Adrenal gland (tissue), 5 donors: ENCODE data around the gene LEF1.

Experiments used
- CTCF ChIP-seq, 6 experiments: fragments of 450-650 bp in 4 of 6; fragments of 200-600 bp in 2 of 6; sonication (generic) in 1 of 6; IDR thresholded peaks; 1 replicate in 5 of 6; 2 replicates in 1 of 6; pipeline versions ENCODE4 v1.5.1 to v1.8.0; 2016 to 2021; ENCODE audit warnings: antibody characterized with exemption in 6 of 6, mild to moderate bottlenecking in 2 of 6, moderate library complexity in 1 of 6
- POLR2A ChIP-seq, 2 donors: fragments of 450-650 bp; IDR thresholded peaks; one replicate each; pipeline ENCODE4 v1.6.1; 2017; ENCODE audit warnings: antibody characterized with exemption in 2 of 2, mild to moderate bottlenecking in 2 of 2, moderate library complexity in 1 of 2
- donor health status: DM: no; HTN: no; CAD: no.

- TF ChIP-seq POLR2A (IDR thresholded peaks at IDR 0.05) (no peak), CTCF (IDR thresholded peaks at IDR 0.05) (no peak)
Observed at GRCh38 chr4:108024085-108024877, 144.5 kb downstream of the LEF1 start.
